ENCODE results near the gene RAB4A.

The RAB4A gene

GRCh38 chr1:229264068-229264467, 6.8 kb upstream of the RAB4A start:
- no peak for TF ChIP-seq REST (IDR thresholded peaks at IDR 0.05; ENCODE audit: insufficient replicate concordance, low read depth)
- no peak for TF ChIP-seq SPI1 (IDR thresholded peaks at IDR 0.05; ENCODE audit: borderline replicate concordance, low read depth)
- TF ChIP-seq POLR2AphosphoS5 (IDR thresholded peaks at IDR 0.05; ENCODE audit: low read depth) = no peak
- no peak for TF ChIP-seq CTCF (IDR thresholded peaks at IDR 0.05; ENCODE audit: insufficient read depth, low read length)
- no peak for TF ChIP-seq GABPA (IDR thresholded peaks at IDR 0.05; ENCODE audit: low read depth)
- no peak overlapping the region for H3K4me3 ChIP-seq (replicated peaks; ENCODE audit: insufficient read depth, low read length)
- DNase-seq (ENCODE audit: low read depth in 1 of 2, low spot score in 1 of 2) = no peak
- H3K27me3 ChIP-seq (ENCODE audit: insufficient read depth, poor library complexity, severe bottlenecking) = no peaks in the 10 kb centered on the region
- no peak overlapping the region for H3K27ac ChIP-seq (replicated peaks)

GRCh38 chr1:229264487-229264886, 6.4 kb upstream of the RAB4A start:
- Histone ChIP-seq H3K4me3 (replicated peaks; ENCODE audit: insufficient read depth, low read length) (no peak overlapping the region), H3K27ac (replicated peaks) (no peak overlapping the region), H3K27me3 (ENCODE audit: insufficient read depth, poor library complexity, severe bottlenecking) (no peaks in the 10 kb centered on the region)
- no peak for TF ChIP-seq GABPA (IDR thresholded peaks at IDR 0.05; ENCODE audit: low read depth)
- TF ChIP-seq REST (IDR thresholded peaks at IDR 0.05; ENCODE audit: insufficient replicate concordance, low read depth) = no peak
- TF ChIP-seq POLR2AphosphoS5 (IDR thresholded peaks at IDR 0.05; ENCODE audit: low read depth) = no peak
- no peak for TF ChIP-seq CTCF (IDR thresholded peaks at IDR 0.05; ENCODE audit: insufficient read depth, low read length)
- TF ChIP-seq SPI1 (IDR thresholded peaks at IDR 0.05; ENCODE audit: borderline replicate concordance, low read depth) = peak; percentile 13; the same call in 1 of the 2 replicates
- peak in 1 of 2 experiments; percentile 14 for DNase-seq (ENCODE audit: low read depth in 1 of 2, low spot score in 1 of 2)

GRCh38 chr1:229266274-229266673, 4.6 kb upstream of the RAB4A start:
- Histone ChIP-seq H3K27me3 (ENCODE audit: insufficient read depth, poor library complexity, severe bottlenecking) (no peaks in the 10 kb centered on the region), H3K4me3 (replicated peaks; ENCODE audit: insufficient read depth, low read length) (no peak overlapping the region), H3K27ac (replicated peaks) (no peak overlapping the region)
- no peak for DNase-seq (ENCODE audit: low read depth in 1 of 2, low spot score in 1 of 2)
- TF ChIP-seq REST (IDR thresholded peaks at IDR 0.05; ENCODE audit: insufficient replicate concordance, low read depth) (no peak), GABPA (IDR thresholded peaks at IDR 0.05; ENCODE audit: low read depth) (no peak), POLR2AphosphoS5 (IDR thresholded peaks at IDR 0.05; ENCODE audit: low read depth) (no peak), SPI1 (IDR thresholded peaks at IDR 0.05; ENCODE audit: borderline replicate concordance, low read depth) (no peak), CTCF (IDR thresholded peaks at IDR 0.05; ENCODE audit: insufficient read depth, low read length) (no peak)
